Neural progenitor cell (in vitro differentiated cells): ENCODE results near the gene SUSD2. TPM values are rescaled to one million over a fixed set of nuclear protein-coding genes. Genes with fewer than 3 reads are reported as not detected.
A peak's percentile ranks its signal among the peaks of the same experiment; 100 is the strongest.
"Not testable (repeated sequence)": the region's sequence is repeated elsewhere in the genome, so short reads cannot be mapped to it uniquely, and the experiment has no call there.

Experiments
- DNase-seq: peaks from one replicate; pipeline ENCODE4 v3.0.0-alpha.2; 2016; ENCODE audit warnings: low spot score
- H2AFZ ChIP-seq: fragments of 200-600 bp; sonication (generic); replicated peaks from 2 replicates; pipeline ENCODE4 v1.6.1; 2016; ENCODE audit warnings: antibody characterized with exemption
- H3F3A ChIP-seq: fragments of 200-600 bp; sonication (generic); 2 replicates; pipeline ENCODE4 v1.6.1; 2016; ENCODE audit warnings: antibody characterized with exemption, low read depth
- H3K27ac ChIP-seq: fragments of 200-600 bp; sonication (generic); 2 replicates; pipeline ENCODE4 v1.5.1; 2016; ENCODE audit warnings: mild to moderate bottlenecking
- H3K27me3 ChIP-seq: fragments of 200-600 bp; sonication (generic); 2 replicates; pipeline ENCODE4 v1.6.1; 2016; ENCODE audit warnings: mild to moderate bottlenecking, moderate library complexity
- H3K36me3 ChIP-seq: fragments of 200-600 bp; sonication (generic); 2 replicates; pipeline ENCODE4 v1.5.1; 2016
- H3K4me1 ChIP-seq: fragments of 200-600 bp; sonication (generic); 2 replicates; pipeline ENCODE4 v1.6.1; 2016; ENCODE audit warnings: mixed run types
- H3K4me2 ChIP-seq: fragments of 200-600 bp; sonication (generic); 2 replicates; pipeline ENCODE4 v1.6.1; 2016
- H3K4me3 ChIP-seq: fragments of 200-600 bp; sonication (generic); 2 replicates; pipeline ENCODE4 v1.5.1; 2016
- H3K79me2 ChIP-seq: fragments of 200-600 bp; sonication (generic); 2 replicates; pipeline ENCODE4 v1.6.1; 2016; ENCODE audit warnings: low read depth
- H3K9ac ChIP-seq: fragments of 200-600 bp; sonication (generic); 2 replicates; pipeline ENCODE4 v1.6.1; 2016
- H3K9me3 ChIP-seq: fragments of 200-600 bp; sonication (generic); 2 replicates; pipeline ENCODE4 v1.5.1; 2016; ENCODE audit warnings: low read depth
- H4K20me1 ChIP-seq: fragments of 200-600 bp; sonication (generic); 2 replicates; pipeline ENCODE4 v1.6.1; 2016; ENCODE audit warnings: low read depth
- H3K27ac Mint-ChIP-seq: 3 replicates; pipeline ENCODE4 v1.8.0; 2021; ENCODE audit warnings: mixed read lengths
- H3K27me3 Mint-ChIP-seq: 2 replicates; pipeline ENCODE4 v1.8.0; 2022; ENCODE audit warnings: low read depth, mild to moderate bottlenecking, inconsistent platforms, moderate library complexity, mixed read lengths; ENCODE audit not compliant: insufficient read depth
- H3K36me3 Mint-ChIP-seq: 3 replicates; pipeline ENCODE4 v1.8.0; 2021; ENCODE audit warnings: mixed read lengths
- H3K4me1 Mint-ChIP-seq: 3 replicates; pipeline ENCODE4 v1.8.0; 2021; ENCODE audit warnings: mixed read lengths
- H3K4me3 Mint-ChIP-seq: 3 replicates; pipeline ENCODE4 v1.8.0; 2021; ENCODE audit warnings: mild to moderate bottlenecking, moderate library complexity, mixed read lengths
- H3K9me3 Mint-ChIP-seq: 3 replicates; pipeline ENCODE4 v1.8.0; 2020; ENCODE audit warnings: mixed read lengths
- EZH2 ChIP-seq: fragments of 200-600 bp; sonication (generic); IDR thresholded peaks from 2 replicates; pipeline ENCODE4 v1.6.1; 2017; ENCODE audit warnings: antibody characterized with exemption, mild to moderate bottlenecking, moderate library complexity
- EZH2phosphoT487 ChIP-seq: fragments of 200-600 bp; sonication (generic); IDR thresholded peaks from 2 replicates; pipeline ENCODE4 v1.6.1; 2017; ENCODE audit warnings: antibody characterized with exemption
- total RNA-seq: library from RNA; depleted of rRNA; stranded (reverse); fragments of >200 nt; gene quantifications from 2 replicates; pipeline ENCODE4 v1.2.3, GENCODE V29; 2015; ENCODE audit warnings: low replicate concordance
- TF ChIP-seq, protein P1 (sequence below): fragments of 200-600 bp; sonication (generic); IDR thresholded peaks from 2 replicates; pipeline ENCODE4 v1.5.1; 2017; ENCODE audit warnings: antibody characterized with exemption, mild to moderate bottlenecking

The SUSD2 gene
- total RNA-seq, 1 donor from 2014 or later = 0.02 TPM

DNA sequence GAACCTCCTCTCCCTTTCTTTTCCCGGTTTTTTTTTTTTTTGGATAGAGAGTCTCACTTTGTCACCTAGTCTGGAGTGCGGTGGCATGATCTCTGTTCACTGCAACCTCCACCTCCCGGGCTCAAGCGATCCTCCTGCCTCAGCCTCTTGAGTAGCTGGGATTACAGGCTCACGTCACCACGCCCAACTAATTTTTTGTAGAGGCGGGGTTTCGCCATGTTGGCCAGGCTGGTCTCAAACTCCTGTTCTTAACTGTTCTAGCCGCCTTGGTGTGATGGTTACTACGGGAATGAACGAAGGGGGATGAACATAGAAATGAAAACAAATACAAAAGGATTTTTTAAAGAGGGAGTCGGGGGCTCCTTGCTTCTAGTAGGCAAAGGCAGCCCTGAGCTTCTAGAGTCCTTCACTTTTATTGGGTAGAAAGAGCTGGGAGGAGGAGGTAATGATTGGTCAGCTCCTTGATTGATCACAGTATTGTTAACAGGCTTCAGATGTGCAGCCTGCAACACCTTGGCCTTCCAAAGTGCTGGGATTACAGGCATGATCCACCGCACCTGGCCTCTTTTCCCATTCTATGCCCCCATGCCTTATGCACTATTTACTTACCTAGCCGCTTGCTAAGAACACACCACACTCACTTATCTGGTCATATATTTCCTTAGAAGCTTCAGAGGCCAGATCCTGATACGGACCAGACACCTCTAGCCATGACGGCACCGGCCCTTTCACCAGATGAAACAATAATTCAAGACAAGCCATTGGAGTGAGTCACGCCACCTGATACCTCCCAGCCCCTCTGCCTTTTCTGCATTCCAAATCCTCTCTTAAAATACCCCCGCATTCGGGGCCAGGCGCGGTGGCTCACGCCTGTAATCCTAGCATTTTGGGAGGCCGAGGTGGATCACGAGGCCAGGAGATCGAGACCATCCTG, 20.7 kb downstream of the SUSD2 start:
- Histone ChIP-seq H3K4me2 (no peak overlapping the region), H3F3A (no peaks in the 10 kb centered on the region), H3K4me3 (no peak overlapping the region), H3K27me3 (no peaks in the 10 kb centered on the region), H2AFZ (no peak overlapping the region), H3K9me3 (no peaks in the 10 kb centered on the region), H3K4me1 (no peaks in the 10 kb centered on the region), H4K20me1 (no peaks in the 10 kb centered on the region), H3K27ac (no peak overlapping the region), H3K9ac (no peak overlapping the region), H3K36me3 (no peaks in the 10 kb centered on the region), H3K79me2 (no peaks in the 10 kb centered on the region)
- TF ChIP-seq EZH2 (no peak), EZH2phosphoT487 (no peak)
- TF ChIP-seq, protein P1, sequence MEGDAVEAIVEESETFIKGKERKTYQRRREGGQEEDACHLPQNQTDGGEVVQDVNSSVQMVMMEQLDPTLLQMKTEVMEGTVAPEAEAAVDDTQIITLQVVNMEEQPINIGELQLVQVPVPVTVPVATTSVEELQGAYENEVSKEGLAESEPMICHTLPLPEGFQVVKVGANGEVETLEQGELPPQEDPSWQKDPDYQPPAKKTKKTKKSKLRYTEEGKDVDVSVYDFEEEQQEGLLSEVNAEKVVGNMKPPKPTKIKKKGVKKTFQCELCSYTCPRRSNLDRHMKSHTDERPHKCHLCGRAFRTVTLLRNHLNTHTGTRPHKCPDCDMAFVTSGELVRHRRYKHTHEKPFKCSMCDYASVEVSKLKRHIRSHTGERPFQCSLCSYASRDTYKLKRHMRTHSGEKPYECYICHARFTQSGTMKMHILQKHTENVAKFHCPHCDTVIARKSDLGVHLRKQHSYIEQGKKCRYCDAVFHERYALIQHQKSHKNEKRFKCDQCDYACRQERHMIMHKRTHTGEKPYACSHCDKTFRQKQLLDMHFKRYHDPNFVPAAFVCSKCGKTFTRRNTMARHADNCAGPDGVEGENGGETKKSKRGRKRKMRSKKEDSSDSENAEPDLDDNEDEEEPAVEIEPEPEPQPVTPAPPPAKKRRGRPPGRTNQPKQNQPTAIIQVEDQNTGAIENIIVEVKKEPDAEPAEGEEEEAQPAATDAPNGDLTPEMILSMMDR = no peak
- Mint-ChIP-seq H3K9me3 (peaks cover 5% of the 10 kb centered on the region), H3K4me3 (no peak overlapping the region), H3K4me1 (peaks cover 16% of the 10 kb centered on the region), H3K27me3 (peaks cover 6% of the 10 kb centered on the region), H3K27ac (peak overlapping the region; percentile 13), H3K36me3 (no peaks in the 10 kb centered on the region)
- no peak for DNase-seq

DNA sequence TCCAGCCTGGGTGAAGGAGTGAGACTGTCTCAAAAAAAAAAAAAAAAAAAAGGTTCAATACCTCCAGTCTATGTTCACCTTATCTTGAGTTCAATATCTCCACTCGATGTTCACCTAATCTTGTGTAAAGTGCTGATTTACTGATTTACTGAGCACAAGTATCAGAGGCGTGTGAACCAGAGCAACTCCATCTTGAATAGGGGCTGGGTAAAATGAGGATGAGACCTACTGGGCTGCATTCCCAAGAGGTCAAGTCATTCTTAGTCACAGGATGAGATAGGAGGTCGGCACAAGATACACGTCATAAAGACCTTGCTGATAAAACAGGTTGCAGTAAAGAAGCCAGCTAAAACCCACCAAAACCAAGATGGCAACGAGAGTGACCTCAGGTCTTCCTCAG, 22.6 kb downstream of the SUSD2 start:
- H3K27ac Mint-ChIP-seq, H3K4me1 ChIP-seq, H3K4me2 ChIP-seq, H3K36me3 Mint-ChIP-seq, H2AFZ ChIP-seq, DNase-seq, H3K27me3 Mint-ChIP-seq, H3K4me3 ChIP-seq, H3K9ac ChIP-seq, H3K36me3 ChIP-seq, H3K9me3 ChIP-seq, H3K9me3 Mint-ChIP-seq, H3K27me3 ChIP-seq, H3K4me3 Mint-ChIP-seq, H3K79me2 ChIP-seq, H4K20me1 ChIP-seq, H3F3A ChIP-seq, H3K27ac ChIP-seq: not testable (repeated sequence)
- peaks cover 21% of the 10 kb centered on the region for H3K4me1 Mint-ChIP-seq

DNA sequence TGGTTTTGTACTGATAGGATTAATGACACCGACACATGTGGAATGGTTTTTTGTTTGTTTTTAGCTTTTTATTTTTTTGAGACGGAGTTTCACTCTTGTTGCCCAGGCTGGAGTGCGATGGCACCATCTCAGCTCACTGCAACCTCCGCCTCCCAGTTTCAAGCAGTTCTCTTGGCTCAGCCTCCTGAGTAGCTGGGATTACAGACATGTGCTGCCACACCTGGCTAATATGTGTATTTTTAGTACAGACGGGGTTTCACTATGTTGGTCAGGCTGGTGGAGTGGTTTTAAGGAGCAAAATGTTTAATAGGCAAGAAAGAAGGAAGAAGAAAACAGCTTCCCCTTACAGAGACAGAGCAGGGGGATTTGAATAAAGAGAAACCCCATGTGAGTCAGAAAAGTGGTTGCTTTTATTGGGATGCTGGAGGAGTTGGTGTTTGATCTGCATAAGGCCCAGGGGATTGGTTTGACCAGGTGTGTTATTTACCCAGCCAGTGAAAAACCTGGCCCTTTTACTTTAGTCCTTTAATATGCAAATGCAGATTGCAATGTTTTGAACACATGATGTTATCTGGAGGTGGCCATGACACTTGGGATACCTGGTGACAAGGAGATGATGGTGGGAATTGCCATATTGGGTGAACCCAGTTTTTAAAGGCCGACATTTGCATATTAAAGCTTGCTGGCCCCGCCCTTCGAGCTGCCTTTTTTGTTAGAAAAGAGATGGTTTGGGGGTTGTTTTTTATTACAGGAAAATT, 24.3 kb downstream of the SUSD2 start:
- DNase-seq = no peak
- Histone ChIP-seq H3K4me2 (no peak overlapping the region), H3K27ac (no peak overlapping the region), H3K9me3 (no peaks in the 10 kb centered on the region), H3K27me3 (no peaks in the 10 kb centered on the region), H3K79me2 (no peaks in the 10 kb centered on the region), H3K36me3 (no peaks in the 10 kb centered on the region), H4K20me1 (no peaks in the 10 kb centered on the region), H2AFZ (no peak overlapping the region), H3K4me3 (no peak overlapping the region), H3K4me1 (no peaks in the 10 kb centered on the region), H3F3A (no peaks in the 10 kb centered on the region), H3K9ac (no peak overlapping the region)
- Mint-ChIP-seq H3K27me3 (peaks cover 7% of the 10 kb centered on the region), H3K9me3 (peaks cover 5% of the 10 kb centered on the region), H3K4me1 (peaks cover 24% of the 10 kb centered on the region), H3K36me3 (no peaks in the 10 kb centered on the region), H3K4me3 (no peak overlapping the region), H3K27ac (no peak overlapping the region)
- TF ChIP-seq EZH2 (no peak), EZH2phosphoT487 (no peak)
- TF ChIP-seq, protein P1 = no peak

DNA sequence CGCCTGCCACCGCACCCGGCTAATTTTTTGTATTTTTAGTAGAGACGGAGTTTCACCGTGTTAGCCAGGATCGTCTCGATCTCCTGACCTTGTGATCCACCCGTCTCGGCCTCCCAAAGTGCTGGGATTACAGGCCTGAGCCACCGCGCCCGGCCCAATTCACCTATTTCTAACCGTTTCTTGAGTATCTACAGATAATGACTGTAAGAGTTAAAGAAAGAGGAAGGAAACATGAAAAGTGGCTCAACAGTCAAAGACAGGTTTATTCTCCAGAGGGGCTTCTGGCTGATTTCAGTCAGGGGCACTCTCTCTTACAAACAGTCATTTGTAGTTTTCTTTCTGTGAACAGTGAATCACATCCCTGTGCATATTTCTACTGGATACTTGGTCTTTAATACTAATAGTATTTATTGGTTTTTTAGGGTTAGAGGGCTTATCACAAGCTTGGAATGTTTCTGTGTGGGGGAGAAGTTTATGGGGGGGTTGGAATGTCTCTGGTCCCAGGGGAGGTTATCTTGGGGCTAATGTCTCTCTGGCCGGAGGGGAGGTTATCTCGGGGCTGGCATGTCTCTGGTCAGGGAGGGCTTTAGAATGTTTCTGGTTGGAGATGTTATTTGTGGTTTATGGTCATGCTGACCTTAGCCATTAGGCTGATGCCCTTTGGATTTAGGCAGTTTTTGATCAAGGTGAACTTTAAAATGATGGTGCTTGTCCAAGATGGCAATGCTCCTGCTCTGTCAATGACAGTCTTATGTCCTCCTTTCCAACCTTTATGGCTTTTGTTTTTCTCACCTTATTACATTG, 25.4 kb downstream of the SUSD2 start:
- Mint-ChIP-seq H3K27ac (peak overlapping the region; percentile 58), H3K4me1 (peaks cover 28% of the 10 kb centered on the region), H3K27me3 (peaks cover 10% of the 10 kb centered on the region)
- not testable (repeated sequence) for H3K9me3 Mint-ChIP-seq, H3K36me3 ChIP-seq, H3K9me3 ChIP-seq, H3K4me1 ChIP-seq, DNase-seq, H3K27ac ChIP-seq, H3K9ac ChIP-seq, H3K27me3 ChIP-seq, H3K4me3 ChIP-seq, H2AFZ ChIP-seq, H3K79me2 ChIP-seq, H3K4me2 ChIP-seq, H3F3A ChIP-seq, H3K36me3 Mint-ChIP-seq, H3K4me3 Mint-ChIP-seq, H4K20me1 ChIP-seq
